Activated CD4-positive, alpha-beta T cell treated with anti-CD3 and anti-CD28 coated beads, Interleukin-10, Interleukin-2, amounts not matched to agents 100 ng/mL and 50 ng/mL, durations not matched to agents 16 hours and 8 hours (primary cell): Measurements from ENCODE around the gene PRR23C.
"Not testable (repeated sequence)": the region's sequence is repeated elsewhere in the genome, so short reads cannot be mapped to it uniquely, and the experiment has no call there.

Experiments used
- DNase-seq: peaks from one replicate; pipeline ENCODE4 v3.0.0-alpha.2; 2020

PRR23C gene

GRCh38 chr3:139044366-139045210 lies at the start of gene PRR23C:
PRR23C (minus strand) TSS chr3:139044892; CDS start chr3:139044620, 272 bp downstream.
- no peak for DNase-seq

GRCh38 chr3:139093840-139094239 lies 49.1 kb upstream of the PRR23C start:
- DNase-seq = no peak

- no peak for DNase-seq
Observed at GRCh38 chr3:139088462-139089324, 44.0 kb upstream of the PRR23C start.

GRCh38 chr3:139087621-139088020 lies 42.9 kb upstream of the PRR23C start:
- DNase-seq = no peak

GRCh38 chr3:139084176-139084575 lies 39.5 kb upstream of the PRR23C start:
- DNase-seq = no peak

- peak; percentile 21 for DNase-seq
Observed at GRCh38 chr3:139074565-139075115, 29.9 kb upstream of the PRR23C start.

GRCh38 chr3:139062918-139063317 lies 18.2 kb upstream of the PRR23C start:
- DNase-seq = no peak

- DNase-seq = no peak
Observed at GRCh38 chr3:139052802-139053600, 8.3 kb upstream of the PRR23C start.

GRCh38 chr3:139043554-139044365 lies 932 bp downstream of the PRR23C start:
- no peak for DNase-seq

- DNase-seq = no peak
Observed at GRCh38 chr3:139037478-139037877, 7.2 kb downstream of the PRR23C start.

- DNase-seq = no peak
Observed at GRCh38 chr3:139032326-139033002, 12.2 kb downstream of the PRR23C start.

GRCh38 chr3:139030576-139030975 lies 14.1 kb downstream of the PRR23C start:
- DNase-seq = not testable (repeated sequence)

GRCh38 chr3:139024968-139025367 lies 19.7 kb downstream of the PRR23C start:
- DNase-seq = no peak

GRCh38 chr3:139020868-139021234 lies 23.8 kb downstream of the PRR23C start, which contains the start of gene PRR23B:
PRR23B (minus strand) TSS chr3:139020926; CDS start chr3:139020661, 265 bp downstream.
- DNase-seq = peak; percentile 3

- no peak for DNase-seq
Observed at GRCh38 chr3:139020036-139020867, 24.4 kb downstream of the PRR23C start.

GRCh38 chr3:139016430-139017048 lies 28.2 kb downstream of the PRR23C start:
- no peak for DNase-seq

GRCh38 chr3:139006051-139006716 lies 38.5 kb downstream of the PRR23C start, which contains the start of gene PRR23A:
PRR23A (minus strand) TSS chr3:139006268; CDS start chr3:139006268, 0 bp downstream.
- DNase-seq = no peak

GRCh38 chr3:139005356-139005993 lies 39.2 kb downstream of the PRR23C start:
- no peak for DNase-seq
